ENCODE data around the gene RPS3. TPM values are rescaled to one million over a fixed set of nuclear protein-coding genes. Genes with fewer than 3 reads are reported as not detected.
A peak's percentile ranks its signal among the peaks of the same experiment; 100 is the strongest.

Gene RPS3
- total RNA-seq (2022) (1,650 and 1,749 TPM in 2 replicates), Bru-seq, nascent RNA (percentile 96 among the genes with signal in this experiment), BruChase-seq, experiment 1, labeled RNA remaining after a 6-hour chase (percentile 94 among the genes with signal in this experiment), BruChase-seq, experiment 2, labeled RNA remaining after a 2-hour chase (percentile 92 among the genes with signal in this experiment)
- long read RNA-seq, transcript RPS3-217 (7 exons, 2,097 nt) = major isoform, 1,157 of 1,254 reads
- long read RNA-seq, partial matches to known transcripts = 75 of 1,254 reads
- long read RNA-seq, other reads (novel, unspliced or antisense) = 9 of 1,254 reads

GRCh38 chr11:75399344-75400145 lies at the start of gene RPS3:
RPS3 (plus strand) TSS chr11:75399518; CDS start chr11:75399548, 30 bp downstream.
- CTCF ChIA-PET = interaction anchor here (0.8 to 1.2 kb wide), 3 partner anchors 19 to 193 kb away, joined by 3 read pairs; no protein-coding TSS in a partner anchor
- H3K4me1 Mint-ChIP-seq (ENCODE audit: low read depth, unreplicated experiment) = peaks cover 25% of the 10 kb centered on the region
- DNase-seq = peak; percentile 89
- TSS peak; percentile 43 for BruUV-seq (replicated peaks)
- peaks cover 57% of the 10 kb centered on the region for H3K36me3 Mint-ChIP-seq (ENCODE audit: insufficient read depth, unreplicated experiment)
- H3K27me3 Mint-ChIP-seq (ENCODE audit: unreplicated experiment) = peaks cover 16% of the 10 kb centered on the region
- H3K27ac Mint-ChIP-seq (ENCODE audit: unreplicated experiment) = peak within 1 kb of the TSS; percentile 97
- no peak for TF ChIP-seq CTCF (IDR thresholded peaks at IDR 0.05; ENCODE audit: unreplicated experiment)
- H3K4me3 Mint-ChIP-seq (ENCODE audit: low read depth, unreplicated experiment) = peak within 1 kb of the TSS; percentile 98
- no peaks in the 10 kb centered on the region for H3K9me3 Mint-ChIP-seq (ENCODE audit: low read depth, unreplicated experiment)
- intact Hi-C loops (cut with micrococcal nuclease; ENCODE audit: unreplicated experiment) = no loop called here

GRCh38 chr11:75349521-75350116 lies 49.7 kb upstream of the RPS3 start:
- CTCF ChIA-PET = no interaction called here
- Mint-ChIP-seq H3K4me3 (ENCODE audit: low read depth, unreplicated experiment) (peak overlapping the region; percentile 88), H3K27me3 (ENCODE audit: unreplicated experiment) (peaks cover 8% of the 10 kb centered on the region), H3K36me3 (ENCODE audit: insufficient read depth, unreplicated experiment) (peaks cover 21% of the 10 kb centered on the region), H3K4me1 (ENCODE audit: low read depth, unreplicated experiment) (peaks cover 46% of the 10 kb centered on the region), H3K27ac (ENCODE audit: unreplicated experiment) (no peak overlapping the region), H3K9me3 (ENCODE audit: low read depth, unreplicated experiment) (no peaks in the 10 kb centered on the region)
- intact Hi-C loops (cut with micrococcal nuclease; ENCODE audit: unreplicated experiment) = no loop called here
- no peak for TF ChIP-seq CTCF (IDR thresholded peaks at IDR 0.05; ENCODE audit: unreplicated experiment)
- TSS peak; percentile 45 for BruUV-seq (replicated peaks)
- no peak for DNase-seq

- H3K4me1 Mint-ChIP-seq (ENCODE audit: low read depth, unreplicated experiment) = peaks cover 47% of the 10 kb centered on the region
- no peaks in the 10 kb centered on the region for H3K9me3 Mint-ChIP-seq (ENCODE audit: low read depth, unreplicated experiment)
- TF ChIP-seq CTCF (IDR thresholded peaks at IDR 0.05; ENCODE audit: unreplicated experiment) = no peak
- peaks cover 21% of the 10 kb centered on the region for H3K36me3 Mint-ChIP-seq (ENCODE audit: insufficient read depth, unreplicated experiment)
- peak overlapping the region; percentile 40 for H3K27ac Mint-ChIP-seq (ENCODE audit: unreplicated experiment)
- intact Hi-C loops (cut with micrococcal nuclease; ENCODE audit: unreplicated experiment) = no loop called here
- peaks cover 14% of the 10 kb centered on the region for H3K27me3 Mint-ChIP-seq (ENCODE audit: unreplicated experiment)
- no peak for DNase-seq
- CTCF ChIA-PET = no interaction called here
- H3K4me3 Mint-ChIP-seq (ENCODE audit: low read depth, unreplicated experiment) = peak overlapping the region; percentile 88
- no TSS peak for BruUV-seq (replicated peaks)
Observed at GRCh38 chr11:75350122-75350742, 49.1 kb upstream of the RPS3 start.
